Astrocyte (in vitro differentiated cells and primary cell): ENCODE data around the gene IL31.

ENCODE experiments used
- CTCF ChIP-seq: IDR thresholded peaks from 2 replicates; pipeline ENCODE4 v1.5.1; 2011; ENCODE audit warnings: low read depth, mild to moderate bottlenecking, inconsistent platforms, low read length, moderate library complexity; ENCODE audit not compliant: insufficient read depth
- EZH2 ChIP-seq: IDR thresholded peaks from 2 replicates; pipeline ENCODE4 v1.6.1; 2012; ENCODE audit warnings: mild to moderate bottlenecking, low read length, inconsistent platforms; ENCODE audit not compliant: insufficient read depth

DNA sequence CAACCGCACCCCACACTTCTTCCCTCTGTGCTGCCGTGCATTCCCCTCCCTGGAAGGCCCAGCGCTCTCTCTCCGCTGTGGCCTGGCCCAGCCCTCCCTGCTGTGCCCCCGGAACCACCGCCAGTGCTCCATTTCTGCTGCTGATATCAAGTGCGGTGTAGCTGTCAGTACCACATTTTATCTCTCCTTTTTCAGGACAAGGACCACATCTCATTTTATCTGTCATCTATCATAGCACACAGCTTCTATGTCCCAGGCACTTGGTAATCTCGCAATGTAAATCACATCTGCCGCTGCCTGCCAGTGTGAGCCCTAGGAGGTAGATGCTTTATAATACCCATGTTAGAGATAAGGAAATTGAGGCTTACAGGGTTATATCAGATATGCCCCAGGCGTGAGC is 18.3 kb downstream of the IL31 start:
- TF ChIP-seq EZH2 (no peak), CTCF (no peak)
